SU-DHL-6 (cell line): ENCODE results near the gene ID1.
"Not testable (repeated sequence)": the region's sequence is repeated elsewhere in the genome, so short reads cannot be mapped to it uniquely, and the experiment has no call there.

Experiments used
- H2AFZ ChIP-seq: fragments of 200-600 bp; sonication (generic); 2 replicates; pipeline ENCODE4 v1.6.1; 2014; ENCODE audit warnings: low read depth, mild to moderate bottlenecking, moderate library complexity, mixed read lengths, antibody characterized with exemption, low read length; ENCODE audit not compliant: severe bottlenecking
- H3F3A ChIP-seq: fragments of 200-600 bp; shearing (Covaris generic); 2 replicates; pipeline ENCODE4 v1.6.0; 2016; ENCODE audit warnings: antibody characterized with exemption, mild to moderate bottlenecking; ENCODE audit not compliant: insufficient read depth
- H3K27ac ChIP-seq: fragments of 200-600 bp; sonication (generic); 2 replicates; pipeline ENCODE4 v1.5.1; 2016; ENCODE audit warnings: low read depth, mild to moderate bottlenecking, low read length, moderate library complexity, mixed read lengths
- H3K27me3 ChIP-seq: fragments of 200-600 bp; sonication (generic), shearing (Covaris generic); 2 replicates; pipeline ENCODE4 v1.6.0; 2014; ENCODE audit warnings: mild to moderate bottlenecking, low read length
- H3K36me3 ChIP-seq: fragments of 200-600 bp; sonication (generic); 2 replicates; pipeline ENCODE4 v1.6.1; 2014; ENCODE audit warnings: mild to moderate bottlenecking, low read length, mixed read lengths
- H3K4me2 ChIP-seq: fragments of 300-600, 200-600 bp; shearing (Covaris generic), sonication (generic); 2 replicates; pipeline ENCODE4 v1.6.0; 2014; ENCODE audit warnings: low read length, low read depth, mild to moderate bottlenecking; ENCODE audit not compliant: poor library complexity, severe bottlenecking
- H3K4me3 ChIP-seq: fragments of 200-600 bp; sonication (generic); 2 replicates; pipeline ENCODE4 v1.5.1; 2014; ENCODE audit warnings: antibody characterized with exemption, low read length, mild to moderate bottlenecking, mixed read lengths; ENCODE audit not compliant: insufficient read depth, poor library complexity, severe bottlenecking
- H3K79me2 ChIP-seq: fragments of 200-600 bp; sonication (generic); 2 replicates; pipeline ENCODE4 v1.6.1; 2014; ENCODE audit warnings: mild to moderate bottlenecking, low read length, moderate library complexity; ENCODE audit not compliant: insufficient read depth
- H3K9ac ChIP-seq: fragments of 200-600 bp; sonication (generic); 2 replicates; pipeline ENCODE4 v1.7.0; 2014; ENCODE audit warnings: mild to moderate bottlenecking, low read length
- H3K9me2 ChIP-seq: fragments of 200-600 bp; sonication (generic); replicated peaks from 2 replicates; pipeline ENCODE4 v1.6.1; 2014; ENCODE audit warnings: low read length; ENCODE audit not compliant: insufficient read depth
- H3K9me3 ChIP-seq: fragments of 200-600 bp; sonication (generic); 2 replicates; pipeline ENCODE4 v1.6.1; 2014; ENCODE audit warnings: low read length, mixed read lengths; ENCODE audit not compliant: insufficient read depth
- H4K20me1 ChIP-seq: fragments of 200-600 bp; sonication (generic); 2 replicates; pipeline ENCODE4 v1.6.1; 2014; ENCODE audit warnings: low read depth, mild to moderate bottlenecking, antibody characterized with exemption, low read length, moderate library complexity, mixed read lengths
- EZH2phosphoT487 ChIP-seq: fragments of 200-600 bp; sonication (generic), shearing (Covaris generic); conservative IDR thresholded peaks from 2 replicates; pipeline ENCODE4 v1.6.1; 2018; ENCODE audit warnings: mild to moderate bottlenecking, antibody characterized with exemption, low read length, moderate library complexity, mixed read lengths
- TF ChIP-seq, protein P1 (sequence below): fragments of 200-600 bp; sonication (generic); IDR thresholded peaks from one replicate; pipeline ENCODE4 v1.5.1; 2017; ENCODE audit warnings: antibody characterized with exemption, mild to moderate bottlenecking, low read length, moderate library complexity; ENCODE audit not compliant: insufficient read depth, poor library complexity, severe bottlenecking

The ID1 gene

DNA sequence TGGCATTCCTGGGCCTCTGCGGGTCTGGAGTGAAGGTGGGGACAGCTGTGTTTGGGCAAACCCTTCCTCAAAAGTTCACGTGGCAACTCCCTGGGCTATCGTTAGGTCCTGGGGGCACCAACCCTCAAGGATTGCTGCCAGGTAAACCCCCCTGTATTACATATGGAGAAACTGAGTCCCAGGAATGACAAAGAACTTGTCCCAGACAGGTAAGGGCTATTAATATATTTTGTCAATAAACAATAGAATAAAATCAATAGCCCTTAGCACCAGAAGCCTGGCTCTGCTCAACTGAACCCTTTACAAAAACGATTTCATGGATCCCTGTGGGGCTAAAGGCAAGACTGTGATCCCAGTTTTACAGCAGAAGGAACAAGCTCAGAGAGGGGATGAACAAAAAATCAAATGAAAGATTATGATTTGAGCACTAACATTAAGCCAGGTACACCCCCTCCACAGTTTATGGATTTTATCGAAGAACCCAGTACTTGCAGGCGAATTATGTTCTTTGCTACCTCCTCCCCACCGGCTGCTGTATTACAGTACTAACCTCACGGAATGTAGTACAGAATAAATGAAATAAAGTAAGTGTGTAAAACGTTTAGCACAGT lies 2.7 kb downstream of the ID1 start:
- no peak for TF ChIP-seq EZH2phosphoT487
- TF ChIP-seq, protein P1, sequence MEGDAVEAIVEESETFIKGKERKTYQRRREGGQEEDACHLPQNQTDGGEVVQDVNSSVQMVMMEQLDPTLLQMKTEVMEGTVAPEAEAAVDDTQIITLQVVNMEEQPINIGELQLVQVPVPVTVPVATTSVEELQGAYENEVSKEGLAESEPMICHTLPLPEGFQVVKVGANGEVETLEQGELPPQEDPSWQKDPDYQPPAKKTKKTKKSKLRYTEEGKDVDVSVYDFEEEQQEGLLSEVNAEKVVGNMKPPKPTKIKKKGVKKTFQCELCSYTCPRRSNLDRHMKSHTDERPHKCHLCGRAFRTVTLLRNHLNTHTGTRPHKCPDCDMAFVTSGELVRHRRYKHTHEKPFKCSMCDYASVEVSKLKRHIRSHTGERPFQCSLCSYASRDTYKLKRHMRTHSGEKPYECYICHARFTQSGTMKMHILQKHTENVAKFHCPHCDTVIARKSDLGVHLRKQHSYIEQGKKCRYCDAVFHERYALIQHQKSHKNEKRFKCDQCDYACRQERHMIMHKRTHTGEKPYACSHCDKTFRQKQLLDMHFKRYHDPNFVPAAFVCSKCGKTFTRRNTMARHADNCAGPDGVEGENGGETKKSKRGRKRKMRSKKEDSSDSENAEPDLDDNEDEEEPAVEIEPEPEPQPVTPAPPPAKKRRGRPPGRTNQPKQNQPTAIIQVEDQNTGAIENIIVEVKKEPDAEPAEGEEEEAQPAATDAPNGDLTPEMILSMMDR, result no peak
- H3K79me2 ChIP-seq, result no peaks in the 10 kb centered on the region
- no peak overlapping the region for H3K4me2 ChIP-seq
- H3F3A ChIP-seq, result peaks cover 8% of the 10 kb centered on the region
- H3K9me3 ChIP-seq, result no peaks in the 10 kb centered on the region
- H4K20me1 ChIP-seq, result no peaks in the 10 kb centered on the region
- no peak overlapping the region for H3K27ac ChIP-seq
- no peak overlapping the region for H2AFZ ChIP-seq
- H3K9me2 ChIP-seq, result no peaks in the 10 kb centered on the region
- H3K9ac ChIP-seq, result no peak overlapping the region
- no peaks in the 10 kb centered on the region; the same call in 1 of the 2 replicates for H3K27me3 ChIP-seq
- no peak overlapping the region for H3K4me3 ChIP-seq
- no peaks in the 10 kb centered on the region for H3K36me3 ChIP-seq

DNA sequence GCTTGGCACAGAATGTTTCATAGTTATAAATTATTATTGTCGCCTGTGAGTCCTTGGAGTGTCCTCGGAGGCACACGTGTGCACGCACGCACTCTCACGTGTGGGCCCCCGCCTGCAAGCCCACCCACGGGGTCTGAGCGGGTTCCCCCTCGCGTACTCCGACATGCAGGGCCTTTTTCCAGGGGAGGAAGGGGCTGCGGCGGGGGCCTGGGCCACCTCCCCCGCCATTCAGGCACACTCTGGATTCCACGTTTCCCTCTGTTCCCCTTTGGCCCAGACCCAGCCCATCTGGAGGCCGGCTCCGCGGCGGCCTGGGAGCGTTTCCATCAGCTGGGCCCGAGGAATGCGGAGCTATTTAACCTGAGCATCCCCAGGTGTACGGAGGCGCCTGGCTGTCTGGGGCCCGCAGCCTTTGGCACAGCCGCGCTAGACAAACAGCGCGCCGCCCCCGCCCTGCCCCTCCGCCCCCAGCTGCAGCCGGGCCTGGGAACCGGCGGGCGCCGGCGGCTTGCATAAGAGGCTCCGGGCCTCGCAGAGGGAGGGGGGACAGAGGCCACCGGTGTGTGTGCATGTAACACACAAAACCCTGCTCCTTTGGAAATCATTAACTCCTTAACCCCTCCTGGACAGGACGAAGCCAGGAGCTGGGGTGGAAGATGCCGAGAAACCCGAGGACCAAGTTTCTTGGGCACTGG lies 3.3 kb downstream of the ID1 start:
- H3K9me3 ChIP-seq, result no peaks in the 10 kb centered on the region
- H3K27me3 ChIP-seq, result no peaks in the 10 kb centered on the region; the same call in 1 of the 2 replicates
- no peaks in the 10 kb centered on the region for H3K9me2 ChIP-seq
- TF ChIP-seq, protein P1, result no peak
- TF ChIP-seq EZH2phosphoT487, result no peak
- H2AFZ ChIP-seq, result no peak overlapping the region
- no peak overlapping the region for H3K9ac ChIP-seq
- H3K4me3 ChIP-seq, result no peak overlapping the region
- H3F3A ChIP-seq, result peaks cover 3% of the 10 kb centered on the region; the same call in 1 of the 2 replicates
- no peaks in the 10 kb centered on the region for H3K79me2 ChIP-seq
- no peak overlapping the region for H3K4me2 ChIP-seq
- no peaks in the 10 kb centered on the region for H3K36me3 ChIP-seq
- H3K27ac ChIP-seq, result no peak overlapping the region
- no peaks in the 10 kb centered on the region for H4K20me1 ChIP-seq

DNA sequence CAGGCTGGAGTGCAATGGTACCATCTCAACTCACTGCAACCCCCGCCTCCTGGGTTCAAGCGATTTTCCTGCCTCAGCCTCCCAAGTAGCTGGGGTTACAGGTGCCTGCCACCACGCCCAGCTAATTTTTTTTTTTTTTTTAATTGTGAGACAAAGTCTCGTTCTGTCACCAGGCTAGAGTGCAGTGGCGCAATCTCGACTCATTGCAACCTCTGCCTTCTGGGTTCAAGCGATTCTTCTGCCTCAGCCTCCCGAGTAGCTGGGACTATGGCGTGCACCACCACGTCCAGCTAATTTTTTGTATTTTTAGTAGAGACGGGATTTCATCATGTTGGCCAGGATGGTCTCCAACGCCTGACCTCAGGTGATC lies 7.2 kb downstream of the ID1 start:
- not testable (repeated sequence) for H3K4me3 ChIP-seq, H3K27me3 ChIP-seq, H3K4me2 ChIP-seq, H4K20me1 ChIP-seq, H3K27ac ChIP-seq, H3F3A ChIP-seq, H3K9ac ChIP-seq, H3K36me3 ChIP-seq, H3K9me3 ChIP-seq, H3K9me2 ChIP-seq, H3K79me2 ChIP-seq
- peak overlapping the region; percentile 63 for H2AFZ ChIP-seq

DNA sequence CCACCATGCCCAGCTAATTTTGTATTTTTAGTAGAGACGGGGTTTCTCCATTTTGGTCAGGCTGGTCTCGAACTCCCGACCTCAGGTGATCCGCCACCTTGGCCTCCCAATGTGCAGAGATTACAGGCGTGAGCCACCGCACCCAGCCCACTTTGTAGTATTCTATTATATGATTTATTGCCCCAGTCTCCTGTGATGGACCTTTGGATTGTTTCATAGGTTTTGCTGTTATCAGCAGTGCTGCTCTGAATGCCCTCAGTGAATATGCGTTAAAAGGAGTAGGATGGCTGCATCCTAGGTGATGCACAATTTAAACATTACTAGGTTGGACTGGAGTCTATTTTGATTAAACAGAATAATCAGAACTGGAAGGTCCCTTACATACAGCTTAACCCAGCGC lies 10.3 kb downstream of the ID1 start:
- Histone ChIP-seq H4K20me1 (no peaks in the 10 kb centered on the region), H3K4me2 (no peak overlapping the region), H3K27me3 (no peaks in the 10 kb centered on the region), H3K9me2 (no peaks in the 10 kb centered on the region), H3K79me2 (no peaks in the 10 kb centered on the region), H3K27ac (no peak overlapping the region), H3K9ac (no peak overlapping the region), H2AFZ (no peak overlapping the region), H3K4me3 (no peak overlapping the region), H3F3A (no peaks in the 10 kb centered on the region), H3K9me3 (no peaks in the 10 kb centered on the region), H3K36me3 (no peaks in the 10 kb centered on the region)
- TF ChIP-seq, protein P1, result no peak
- TF ChIP-seq EZH2phosphoT487, result no peak
